ENCODE measurements around the gene GOLGA3.

DNA sequence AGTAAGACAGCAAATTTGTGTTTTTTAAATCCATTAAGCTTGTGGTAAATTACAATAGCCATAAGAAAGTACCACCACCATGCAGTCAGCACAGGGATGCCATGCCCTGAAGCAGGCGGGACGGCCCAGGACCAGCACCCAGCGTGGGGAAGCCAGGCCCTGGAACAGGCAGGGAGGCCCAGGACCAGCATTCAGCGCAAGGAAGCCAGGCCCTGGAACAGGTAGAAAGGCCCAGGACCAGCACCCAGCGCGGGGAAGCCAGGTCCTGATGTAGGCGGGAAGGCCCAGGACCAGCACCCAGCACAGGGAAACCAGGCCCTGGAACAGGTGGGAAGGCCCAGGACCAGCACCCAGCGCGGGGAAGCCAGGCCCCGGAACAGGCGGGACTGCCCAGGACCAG, 45.5 kb upstream of the GOLGA3 start:
- TF ChIP-seq POLR2A (IDR thresholded peaks at IDR 0.05; ENCODE audit: low read depth, low read length) (no peak), SPI1 (IDR thresholded peaks at IDR 0.05; ENCODE audit: low read depth, low read length) (no peak), PAX5 (IDR thresholded peaks at IDR 0.05; ENCODE audit: insufficient read depth, low read length, severe bottlenecking) (no peak)

Data from GM12891 (cell line).